Measurements from ENCODE around the gene NFIX. TPM values are rescaled to one million over a fixed set of nuclear protein-coding genes. Genes with fewer than 3 reads are reported as not detected.

NFIX gene
- total and polyA plus RNA-seq, 9 of the 15 experiments (the other 6 are each of a cell fraction or from before 2014, with no cell fraction given), result 0.28 to 26.8 (median 5.4) TPM

GRCh38 chr19:12965017-12965811, 30.1 kb upstream of the NFIX start (continued):
- TF ChIP-seq POLR2B (IDR thresholded peaks at IDR 0.05; ENCODE audit: low read depth, partially characterized antibody), result peak; percentile 46
- TF ChIP-seq ARNT (IDR thresholded peaks at IDR 0.05), result peak in 1 of 2 experiments; percentile 39; a peak in 1 of 4 replicates
- no peak for TF ChIP-seq THAP7 (CRISPR knock-in tag; IDR thresholded peaks at IDR 0.05)
- 0 out of 2 replicates have a peak, but pooled peaks have one; percentile 68 for TF ChIP-seq TCF7 (IDR thresholded peaks at IDR 0.05; ENCODE audit: borderline replicate concordance)
- no peak for TF ChIP-seq MLX (CRISPR knock-in tag; conservative IDR thresholded peaks at IDR 0.05)
- peak; percentile 19 to 39; a peak in 1 of 4 replicates for TF ChIP-seq NRF1 (conservative IDR thresholded peaks at IDR 0.05 in 1 of 2, IDR thresholded peaks at IDR 0.05 in 1 of 2)
- peak; percentile 76 for TF ChIP-seq CREM (IDR thresholded peaks at IDR 0.05; ENCODE audit: low read depth)
- no peak for TF ChIP-seq HDAC6 (IDR thresholded peaks at IDR 0.05; ENCODE audit: low read depth, low read length)
- TF ChIP-seq FOXJ3 (CRISPR knock-in tag; IDR thresholded peaks at IDR 0.05), result no peak
- peak; percentile 91 for TF ChIP-seq MTA3 (IDR thresholded peaks at IDR 0.05; ENCODE audit: borderline replicate concordance)
- TF ChIP-seq NFIC (IDR thresholded peaks at IDR 0.05), result no peak
- TF ChIP-seq RBM17 (IDR thresholded peaks at IDR 0.05; ENCODE audit: borderline replicate concordance, low read depth, low read length), result no peak
- no peak for TF ChIP-seq TCF7L2 (IDR thresholded peaks at IDR 0.05; ENCODE audit: low read depth, low read length)
- peak; percentile 50 for TF ChIP-seq TCF3 (CRISPR knock-in tag; IDR thresholded peaks at IDR 0.05)
- TF ChIP-seq KAT7 (CRISPR knock-in tag; IDR thresholded peaks at IDR 0.05; ENCODE audit: borderline replicate concordance), result peak; percentile 84; the same call in 1 of the 2 replicates
- TF ChIP-seq RAD51 (IDR thresholded peaks at IDR 0.05; ENCODE audit: borderline replicate concordance, low read depth), result peak; percentile 8; the same call in 1 of the 2 replicates
- TF ChIP-seq ASH1L (IDR thresholded peaks at IDR 0.05; ENCODE audit: borderline replicate concordance, low read depth, partially characterized antibody), result peak; percentile 16
- peak; percentile 83 for TF ChIP-seq SMC3 (conservative IDR thresholded peaks at IDR 0.05; ENCODE audit: insufficient read depth, low read depth, low read length)
- TF ChIP-seq ZBTB33 (CRISPR knock-in tag; IDR thresholded peaks at IDR 0.05), result peak; percentile 77; the same call in 1 of the 2 replicates
- peak; percentile 43; the same call in 1 of the 2 replicates for TF ChIP-seq FOXM1 (IDR thresholded peaks at IDR 0.05; ENCODE audit: low read depth)
- no peak for TF ChIP-seq FOXM1 (CRISPR knock-in tag; IDR thresholded peaks at IDR 0.05; ENCODE audit: low read depth)
- no peak for TF ChIP-seq ARID3A (IDR thresholded peaks at IDR 0.05; ENCODE audit: borderline replicate concordance, low read depth, low read length)
- TF ChIP-seq CHD1 (IDR thresholded peaks at IDR 0.05; ENCODE audit: low read length), result peak; percentile 84
